Measurements from ENCODE around the gene NCAPH2. TPM values are rescaled to one million over a fixed set of nuclear protein-coding genes. Genes with fewer than 3 reads are reported as not detected.
A peak's percentile ranks its signal among the peaks of the same experiment; 100 is the strongest.

Gene NCAPH2
- total RNA-seq, 1 donor from 2014 or later: 30.6 TPM

DNA sequence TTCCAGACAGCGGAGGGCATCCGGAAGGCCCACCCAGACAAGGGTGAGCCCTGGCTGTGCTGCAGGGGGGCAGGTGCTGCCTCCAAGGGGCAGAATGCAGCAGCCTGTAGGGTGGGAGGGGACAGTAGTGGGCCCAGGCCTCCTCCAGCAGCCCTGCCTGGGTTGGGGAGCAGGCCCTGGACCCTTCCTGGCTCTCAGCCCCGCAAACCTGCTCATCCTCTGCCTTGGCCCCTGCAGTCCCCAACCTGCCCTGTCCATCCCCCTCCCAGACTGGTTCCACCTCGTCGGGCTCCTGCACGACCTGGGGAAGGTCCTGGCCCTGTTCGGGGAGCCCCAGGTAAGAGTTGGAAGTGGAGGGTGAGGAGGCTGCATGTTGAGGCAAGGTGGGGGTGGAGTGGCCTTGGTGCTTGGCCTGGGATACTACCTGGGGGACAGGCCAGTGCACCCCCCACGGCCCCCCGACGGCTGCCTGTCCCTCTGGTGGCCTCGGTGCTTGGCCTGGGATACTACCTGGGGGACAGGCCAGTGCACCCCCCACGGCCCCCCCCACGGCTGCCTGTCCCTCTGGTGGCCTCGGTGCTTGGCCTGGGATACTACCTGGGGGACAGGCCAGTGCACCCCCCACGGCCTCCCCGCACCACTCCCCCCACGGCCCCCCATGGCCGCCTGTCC is 19.9 kb upstream of the NCAPH2 start:
- ATAC-seq: no peak
- DNase-seq: no peak
- intact Hi-C loops (cut with micrococcal nuclease): no loop called here

DNA sequence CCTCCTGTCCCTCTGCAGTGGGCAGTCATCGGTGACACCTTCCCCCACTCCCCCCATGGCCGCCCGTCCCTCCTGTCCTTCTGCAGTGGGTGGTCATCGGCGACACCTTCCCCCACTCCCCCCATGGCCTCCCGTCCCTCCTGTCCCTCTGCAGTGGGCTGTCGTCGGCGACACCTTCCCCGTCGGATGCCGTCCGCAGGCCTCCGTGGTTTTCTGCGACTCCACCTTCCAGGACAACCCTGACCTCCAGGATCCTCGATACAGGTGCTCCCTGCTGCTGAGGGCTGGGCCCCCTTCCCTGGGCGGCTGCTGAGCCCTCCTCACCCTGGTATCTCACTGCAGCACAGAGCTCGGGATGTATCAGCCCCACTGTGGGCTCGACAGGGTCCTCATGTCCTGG is 19.1 kb upstream of the NCAPH2 start:
- intact Hi-C loops (cut with micrococcal nuclease): no loop called here
- DNase-seq (no peak), ATAC-seq (no peak)

DNA sequence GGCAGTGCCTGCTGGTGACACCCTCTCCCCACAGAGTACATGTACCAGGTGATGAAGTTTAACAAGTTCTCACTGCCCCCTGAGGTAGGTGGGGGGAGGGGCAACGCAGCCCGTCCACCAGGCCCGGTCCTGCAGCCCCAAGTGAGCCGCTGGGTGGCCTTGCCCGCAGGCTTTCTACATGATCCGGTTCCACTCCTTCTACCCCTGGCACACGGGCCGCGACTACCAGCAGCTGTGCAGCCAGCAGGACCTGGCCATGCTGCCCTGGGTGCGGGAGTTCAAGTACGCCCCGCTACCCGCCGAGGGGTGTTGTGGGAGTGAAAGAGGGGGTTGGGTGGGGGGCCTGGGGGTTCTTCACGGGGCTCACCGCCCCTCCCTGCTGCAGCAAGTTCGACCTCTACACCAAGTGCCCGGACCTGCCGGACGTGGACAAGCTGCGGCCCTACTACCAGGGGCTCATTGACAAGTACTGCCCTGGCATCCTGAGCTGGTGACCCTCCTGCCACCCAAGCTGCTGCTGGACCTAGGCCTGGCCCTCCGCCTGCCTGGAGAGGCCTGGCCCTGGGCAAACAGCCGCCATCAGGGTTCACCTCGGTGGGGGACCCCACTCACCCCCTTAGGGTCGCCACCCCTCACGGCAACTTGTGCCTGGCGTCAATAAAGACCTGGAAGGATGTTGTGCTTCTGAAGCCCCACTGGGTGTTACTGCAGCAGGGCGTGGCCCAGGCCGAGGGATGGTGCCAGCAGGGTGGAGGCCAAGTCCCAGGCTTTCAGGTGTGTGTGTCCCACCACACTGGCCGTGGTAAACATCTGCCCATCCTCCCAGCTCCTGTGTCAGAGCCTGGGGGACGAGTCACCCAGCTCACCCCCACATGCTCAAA is 18.4 kb upstream of the NCAPH2 start:
- ATAC-seq: no peak
- intact Hi-C loops (cut with micrococcal nuclease): no loop called here
- DNase-seq: no peak

DNA sequence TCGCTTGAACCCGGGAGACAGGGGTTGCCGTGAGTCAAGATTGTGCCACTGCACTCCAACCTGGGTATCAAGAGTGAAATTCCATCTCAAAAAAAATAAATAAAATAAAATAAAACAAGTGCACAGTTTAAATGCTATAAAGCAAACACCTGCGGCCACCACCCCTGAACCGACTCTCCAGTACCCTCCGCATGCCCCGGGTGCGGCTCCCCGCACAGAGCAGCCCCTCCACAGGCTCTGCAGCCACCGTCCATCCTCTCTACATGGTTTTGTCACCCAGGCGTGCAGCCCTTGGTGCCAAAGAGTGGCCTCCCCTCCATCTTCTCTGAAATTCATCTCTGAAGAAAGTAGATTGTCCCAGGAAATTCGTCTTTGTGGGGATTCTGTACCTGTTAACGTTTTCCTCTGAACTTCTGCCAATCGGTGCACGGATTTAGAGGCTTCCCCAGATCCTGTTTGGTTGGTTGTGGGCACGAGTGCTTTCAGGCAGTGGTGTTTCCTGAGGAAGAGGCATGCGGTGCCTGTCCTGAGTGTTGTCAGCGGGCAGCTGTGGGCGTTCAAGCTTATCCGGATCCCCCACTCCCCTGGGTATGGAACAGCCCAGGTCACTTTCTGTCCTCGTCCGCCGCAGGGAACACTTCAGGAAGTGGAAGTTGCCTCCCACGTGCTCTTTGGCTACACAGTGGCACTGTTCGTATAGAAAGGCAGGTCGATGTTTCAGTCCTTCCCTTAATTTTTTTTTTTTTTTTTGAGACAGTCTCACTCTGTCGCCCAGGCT is 17.3 kb upstream of the NCAPH2 start:
- ATAC-seq: no peak

DNA sequence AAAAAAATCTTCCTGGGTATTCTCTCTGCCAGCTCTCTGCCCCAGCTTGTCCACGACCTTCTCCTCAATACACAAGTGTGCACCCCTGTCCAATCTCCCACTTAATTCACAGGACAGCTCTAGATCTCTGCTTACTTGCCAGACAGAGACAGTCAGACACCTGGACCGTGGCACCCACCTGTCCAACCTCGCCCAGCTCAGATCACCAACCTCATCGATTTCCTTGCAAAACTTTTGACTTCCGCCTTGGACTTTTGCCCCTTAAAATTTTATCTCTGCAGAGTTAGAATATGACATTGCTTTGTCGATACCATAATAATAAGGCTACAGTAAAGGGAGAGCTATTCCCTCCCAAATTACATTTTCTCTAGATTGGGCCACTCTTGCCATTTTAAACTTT is 10.9 kb upstream of the NCAPH2 start:
- no peak for DNase-seq
- intact Hi-C loops (cut with micrococcal nuclease): no loop called here

More for the DNA sequence above, 17.3 kb upstream of the NCAPH2 start:
- no peak for DNase-seq
- intact Hi-C loops (cut with micrococcal nuclease): no loop called here

DNA sequence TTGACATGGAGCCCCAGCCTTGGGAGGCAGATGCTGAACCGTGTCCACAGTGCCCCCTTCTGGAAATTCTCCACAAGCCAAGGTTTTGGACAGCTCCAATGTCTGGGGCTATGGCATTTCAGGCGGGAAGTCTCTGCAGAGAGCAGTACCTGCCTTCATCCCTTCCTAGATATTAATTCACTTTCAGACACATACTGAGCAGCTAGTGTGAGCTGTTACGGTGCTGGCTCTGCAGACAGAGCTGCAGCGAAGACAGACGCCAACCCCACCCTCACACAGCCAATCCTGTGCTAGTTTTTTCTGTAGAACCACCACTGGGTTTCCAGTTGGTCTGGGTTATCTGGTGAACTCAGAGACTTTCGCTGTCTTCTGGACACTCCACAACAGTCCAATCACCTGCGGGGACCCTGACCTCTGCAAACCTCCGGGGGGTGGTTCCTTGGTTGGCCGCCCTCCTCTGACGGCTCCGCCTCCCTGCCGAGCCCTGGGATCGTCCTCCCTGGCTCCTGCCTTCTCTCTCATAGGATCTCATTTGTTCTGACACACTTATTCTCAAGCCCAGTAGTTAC is 9.6 kb upstream of the NCAPH2 start:
- peak; percentile 83 for ATAC-seq
- intact Hi-C loops (cut with micrococcal nuclease): no loop called here
- no peak for DNase-seq

More for the DNA sequence above, 10.9 kb upstream of the NCAPH2 start:
- ATAC-seq: no peak

DNA sequence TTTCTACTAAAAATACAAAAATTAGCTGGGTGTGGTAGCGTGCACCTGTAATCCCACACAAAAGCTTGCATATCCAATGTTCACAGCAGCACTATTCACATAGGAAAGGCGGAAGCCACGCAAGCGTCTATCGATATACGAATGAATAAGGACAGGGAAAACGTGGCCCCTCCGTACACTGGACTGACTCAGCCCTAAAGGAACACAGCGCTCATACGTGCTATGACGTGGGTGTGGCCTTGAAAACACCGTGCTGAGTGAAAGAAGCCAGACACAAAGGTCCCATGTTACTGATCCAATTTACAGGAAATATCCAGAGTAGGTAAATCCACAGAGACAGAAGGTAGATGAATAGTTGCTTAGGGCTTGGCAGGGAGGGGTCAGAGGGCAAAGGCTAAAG is 7.6 kb upstream of the NCAPH2 start:
- DNase-seq (no peak), ATAC-seq (no peak)
- intact Hi-C loops (cut with micrococcal nuclease): no loop called here

DNA sequence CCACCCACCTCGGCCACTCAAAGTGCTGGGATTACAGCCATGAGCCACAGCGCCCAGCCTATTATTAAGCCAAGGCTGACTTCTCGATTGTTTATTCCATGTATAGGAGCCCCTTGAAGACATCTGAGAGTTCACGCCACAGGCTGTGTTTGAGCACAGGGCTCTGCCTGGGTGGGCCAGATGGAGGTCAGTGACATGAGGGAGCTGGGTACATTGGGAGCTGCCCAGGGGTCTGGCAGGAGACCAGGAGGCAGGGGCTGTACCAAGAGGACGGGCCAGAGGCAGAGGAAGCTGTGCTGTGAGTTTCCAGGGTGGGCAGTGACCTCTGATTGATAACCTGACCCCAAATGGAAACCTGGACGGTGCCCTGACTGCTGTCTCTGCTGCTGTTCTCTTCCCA is 5.9 kb upstream of the NCAPH2 start:
- DNase-seq (no peak), ATAC-seq (no peak)
- intact Hi-C loops (cut with micrococcal nuclease): no loop called here

DNA sequence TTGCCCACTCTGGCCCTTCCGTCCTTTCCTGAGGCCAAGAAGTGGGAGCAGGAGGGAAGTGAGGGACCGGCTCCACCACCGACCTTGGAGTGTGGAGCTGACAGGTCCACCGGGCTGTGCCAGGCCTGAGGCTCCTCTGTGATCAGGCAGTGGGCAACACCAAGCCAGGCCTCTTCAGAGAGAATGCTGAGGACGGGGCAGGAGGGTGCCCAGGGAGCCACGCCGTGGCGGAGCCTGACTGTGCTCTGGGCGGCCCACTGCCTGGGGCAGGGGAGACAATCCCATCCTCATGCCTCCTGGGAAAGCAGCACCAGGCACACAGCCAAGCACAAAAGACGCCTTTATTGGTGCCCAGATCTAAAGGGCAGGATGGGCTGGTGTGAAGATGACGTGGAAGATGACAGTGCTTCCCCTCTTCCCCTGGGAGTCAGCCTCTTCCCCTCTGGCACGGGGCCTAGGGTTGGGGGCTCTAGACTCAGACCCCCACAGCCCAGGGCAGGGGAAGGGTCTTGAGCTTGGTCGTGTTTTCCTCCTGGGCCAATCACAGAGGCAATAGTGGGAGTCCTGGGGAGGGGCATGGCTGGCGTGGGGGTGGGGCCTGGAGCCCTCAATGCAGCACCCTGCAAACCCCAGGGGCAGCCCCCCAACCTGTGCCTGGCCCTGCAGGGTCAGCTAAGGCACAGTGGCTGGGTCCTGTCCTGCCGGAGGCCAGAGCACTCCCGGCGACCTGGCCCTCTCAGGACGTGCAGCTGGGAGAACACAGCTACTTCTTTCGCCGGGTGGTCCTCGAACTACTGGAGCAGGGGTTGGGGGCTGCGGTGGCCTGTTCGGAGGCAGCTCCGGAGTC is 5.2 kb upstream of the NCAPH2 start:
- ATAC-seq (no peak), DNase-seq (no peak)
- intact Hi-C loops (cut with micrococcal nuclease): no loop called here

DNA sequence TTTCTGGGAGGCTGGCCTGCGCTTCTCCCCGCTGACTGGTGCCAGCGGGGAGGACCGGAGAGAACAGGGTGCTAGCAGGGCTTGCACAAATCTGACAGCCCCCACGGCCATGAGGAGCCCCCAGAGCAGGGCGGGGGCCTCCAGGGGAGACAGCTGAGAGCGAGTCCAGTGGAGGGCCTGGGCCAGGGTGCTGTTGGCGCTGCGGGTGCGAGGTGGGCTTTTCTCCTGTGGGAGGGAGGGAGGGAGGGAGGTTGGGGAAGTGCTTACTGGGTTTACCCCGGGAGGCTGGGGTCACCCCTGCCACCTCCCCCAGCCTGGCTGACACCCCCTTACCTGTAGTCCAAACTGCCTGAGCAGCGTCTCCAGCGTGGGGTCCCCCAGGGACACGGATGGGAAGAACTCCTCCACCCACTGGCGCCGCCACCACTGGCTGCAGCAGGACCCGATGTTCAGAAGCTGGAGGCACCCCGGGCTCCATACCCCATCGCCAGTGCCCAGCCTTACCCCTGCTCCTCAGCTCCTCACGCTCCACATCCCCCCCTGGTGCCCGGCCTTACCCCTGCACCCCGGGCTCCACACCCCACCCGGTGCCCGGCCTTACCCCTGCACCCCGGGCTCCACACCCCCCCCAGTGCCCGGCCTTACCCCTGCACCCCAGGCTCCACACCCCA is 4.4 kb upstream of the NCAPH2 start:
- intact Hi-C loops (cut with micrococcal nuclease): no loop called here

DNA sequence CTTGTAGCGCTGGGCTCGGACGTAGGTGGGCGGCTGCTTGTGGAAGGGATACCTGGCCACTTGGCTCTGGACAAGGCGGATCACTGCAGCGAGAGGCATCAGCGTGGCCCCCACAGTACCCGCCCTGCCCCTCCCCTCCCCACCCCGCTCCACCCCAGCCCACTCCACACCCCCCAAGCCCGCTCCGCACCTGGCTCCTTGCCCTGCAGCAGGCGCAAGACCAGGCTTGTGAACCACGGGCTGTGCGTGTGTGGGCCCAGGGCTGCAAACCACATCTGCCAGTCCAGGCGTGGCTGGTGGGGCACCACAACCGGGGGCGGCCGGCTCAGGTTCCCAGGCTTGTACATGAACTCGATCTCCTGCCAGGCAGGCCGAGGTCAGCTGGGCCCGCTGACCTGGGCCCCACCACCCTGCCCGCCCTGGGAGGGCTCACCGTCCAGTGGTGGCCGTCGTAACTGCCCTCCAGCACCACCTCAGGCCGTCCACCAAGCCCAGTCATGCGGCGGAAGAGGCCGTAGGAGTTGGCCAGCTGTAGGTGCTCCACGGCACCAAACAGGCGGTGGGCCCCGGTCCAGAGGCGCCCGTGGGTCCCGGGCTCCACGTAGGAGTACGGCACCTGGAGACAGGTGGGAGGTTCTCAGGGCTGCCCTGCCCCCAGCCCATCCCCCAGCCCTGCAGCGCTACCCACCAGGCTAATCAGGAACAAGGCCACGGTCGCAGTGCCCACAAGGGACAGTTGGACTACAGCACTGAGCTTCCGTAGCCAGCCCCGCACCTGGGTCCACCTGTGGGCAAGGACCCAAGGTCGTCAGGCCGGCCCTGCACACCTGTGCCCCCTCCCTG is 3.4 kb upstream of the NCAPH2 start:
- ATAC-seq: no peak
- intact Hi-C loops (cut with micrococcal nuclease): no loop called here
- no peak for DNase-seq

More for the DNA sequence above, 4.4 kb upstream of the NCAPH2 start:
- no peak for DNase-seq
- no peak for ATAC-seq

DNA sequence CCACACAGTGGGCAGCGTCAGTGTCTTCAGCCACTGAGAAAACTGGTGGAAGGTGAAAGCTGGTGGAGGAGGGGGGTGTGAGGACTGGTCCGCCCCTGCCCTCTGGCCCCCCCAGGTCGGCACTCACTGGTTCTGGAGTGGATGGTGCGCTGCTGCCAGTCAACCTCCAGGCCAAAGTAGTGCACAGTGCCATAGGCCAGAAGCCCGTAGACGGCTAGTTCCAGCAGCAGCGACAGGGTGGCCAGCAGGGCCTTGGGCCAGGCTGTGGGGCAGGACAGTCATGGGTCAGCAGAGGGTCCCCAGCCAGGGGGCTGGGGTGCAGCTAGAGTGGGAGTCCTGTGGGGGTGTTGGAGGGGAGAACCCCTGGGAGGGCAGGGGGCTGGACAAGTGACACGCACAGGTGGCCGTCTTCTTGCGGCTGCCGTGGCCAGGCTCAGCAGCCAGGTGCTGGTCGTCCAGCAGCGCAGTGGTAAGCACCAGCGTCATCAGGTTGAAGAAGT is 2.7 kb upstream of the NCAPH2 start:
- intact Hi-C loops (cut with micrococcal nuclease): no loop called here
- DNase-seq: no peak
- no peak for ATAC-seq

DNA sequence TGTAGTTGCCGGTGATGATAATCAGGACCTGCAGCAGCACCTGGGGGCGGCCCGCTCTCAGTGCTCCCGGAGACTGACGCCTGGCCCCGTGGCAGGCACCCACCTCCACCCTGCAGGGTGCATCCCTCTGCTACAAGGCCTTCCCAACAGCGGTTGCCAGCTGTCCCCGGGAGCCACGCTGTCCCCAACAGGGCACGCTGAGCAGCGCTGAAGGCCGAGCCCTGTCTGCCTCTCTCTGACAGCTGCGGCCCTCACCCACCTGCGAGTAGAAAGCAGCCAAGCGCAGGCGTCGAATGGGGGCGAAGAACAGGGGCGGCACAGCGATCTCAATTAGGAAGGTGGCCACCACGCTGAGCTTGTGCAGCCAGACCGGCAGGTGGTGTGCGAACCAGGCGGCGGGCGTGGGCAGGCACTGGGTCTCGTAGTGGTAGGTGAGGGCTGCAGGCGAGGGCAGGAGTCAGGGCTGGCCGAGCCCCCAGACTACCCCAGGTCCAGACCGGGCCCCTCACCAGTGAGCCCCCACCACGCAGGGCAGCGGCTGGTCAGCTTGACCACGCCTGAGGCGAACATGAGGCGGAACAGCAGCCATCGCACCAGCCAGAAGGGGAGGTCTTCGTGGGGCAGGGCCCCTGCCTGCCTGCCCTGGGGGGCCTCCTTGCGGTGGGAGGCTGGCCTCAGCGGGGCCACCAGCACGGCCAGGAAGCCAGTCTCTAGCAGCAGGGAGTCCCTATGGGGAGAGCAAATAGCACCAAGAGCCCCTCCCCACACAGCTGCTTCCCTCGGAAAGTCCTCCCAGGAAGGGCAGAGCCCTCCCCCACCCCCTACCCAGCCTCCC is 2.0 kb upstream of the NCAPH2 start:
- DNase-seq (peak; percentile 46), ATAC-seq (no peak)
- intact Hi-C loops (cut with micrococcal nuclease): no loop called here

DNA sequence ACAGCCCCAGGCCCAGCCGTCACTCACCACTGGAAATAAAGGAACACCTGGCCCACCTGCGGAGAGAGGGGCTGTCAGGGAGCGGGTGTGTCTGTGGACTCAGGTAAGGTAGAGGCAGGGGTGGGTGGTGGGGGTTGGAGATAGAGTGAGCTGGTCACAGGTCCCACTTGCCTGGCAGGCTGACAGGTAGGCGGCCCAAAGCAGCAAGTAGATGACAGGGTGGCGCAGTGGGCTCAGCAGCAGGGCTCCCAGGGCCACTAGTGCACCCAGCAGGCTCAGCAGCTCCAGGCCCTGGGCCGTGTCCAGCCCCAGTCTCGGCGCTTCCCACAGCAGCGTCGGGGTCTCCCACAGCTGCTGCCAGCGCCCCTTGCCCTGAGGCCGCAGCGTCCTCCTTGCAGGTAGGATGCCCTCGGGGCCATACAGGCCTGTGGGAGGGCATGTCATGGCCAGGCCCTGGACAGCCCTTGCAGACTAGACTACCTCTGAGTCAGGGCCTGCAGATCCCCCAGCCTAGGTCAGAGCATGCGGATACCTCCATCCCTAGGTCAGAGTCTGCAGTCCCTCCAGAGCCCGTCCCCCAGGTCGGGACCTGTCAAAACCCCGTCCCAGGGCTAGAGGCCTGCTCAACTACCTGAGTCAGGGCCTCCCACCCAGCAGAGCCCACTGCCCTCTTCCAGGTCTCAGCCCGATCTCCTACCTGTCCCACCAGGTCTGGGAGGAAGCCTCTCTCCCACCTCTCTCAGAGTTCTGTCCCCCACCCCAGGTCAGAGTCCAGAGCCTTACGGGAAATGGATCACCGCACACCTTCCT is 1.2 kb upstream of the NCAPH2 start:
- peak; percentile 1 for ATAC-seq
- peak; percentile 51 for DNase-seq
- intact Hi-C loops (cut with micrococcal nuclease): no loop called here

DNA sequence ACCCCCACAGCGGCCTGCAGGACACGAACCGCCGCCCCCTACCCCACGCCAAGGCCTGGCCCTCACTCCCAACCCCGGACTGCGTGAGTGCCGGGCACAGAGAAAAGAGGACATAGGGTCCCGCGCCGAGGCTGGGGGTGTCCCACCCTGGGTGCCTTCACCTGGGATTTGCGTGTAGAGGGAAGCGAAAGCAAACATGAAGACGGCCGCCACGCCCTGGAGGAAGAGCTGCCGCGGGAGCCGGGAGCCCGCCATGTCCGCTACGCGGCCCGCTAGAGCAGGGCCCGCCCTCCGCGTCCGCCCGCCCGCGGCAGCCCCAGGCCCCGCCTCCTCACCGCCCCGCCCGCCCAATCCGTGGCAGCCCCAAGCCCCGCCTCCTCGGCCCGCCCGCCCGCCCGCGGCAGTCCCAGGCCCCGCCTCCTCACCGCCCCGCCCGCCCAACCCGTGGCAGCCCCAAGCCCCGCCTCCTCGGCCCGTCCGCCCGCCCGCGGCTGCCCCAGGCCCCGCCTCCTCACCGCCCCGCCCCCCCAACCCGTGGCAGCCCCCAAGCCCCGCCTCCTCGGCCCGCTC is 518 bp upstream of the NCAPH2 start, which contains the start of gene LMF2:
LMF2 (minus strand) TSS at position 282 of the 570 bp plus-strand sequence; CDS start at position 255, 27 bp downstream.
- intact Hi-C loops (cut with micrococcal nuclease): no loop called here
- ATAC-seq: peak; percentile 85
- peak; percentile 95 for DNase-seq
